NB4 (cell line): ENCODE results near the gene SIL1.

Source experiments
- MYC ChIP-seq: IDR thresholded peaks from 2 replicates; pipeline ENCODE4 v1.6.1; 2011; ENCODE audit warnings: low read depth, low read length
- POLR2A ChIP-seq: IDR thresholded peaks from 2 replicates; pipeline ENCODE4 v1.6.1; 2011; ENCODE audit warnings: mild to moderate bottlenecking; ENCODE audit not compliant: insufficient read length; ENCODE audit errors: extremely low read depth

DNA sequence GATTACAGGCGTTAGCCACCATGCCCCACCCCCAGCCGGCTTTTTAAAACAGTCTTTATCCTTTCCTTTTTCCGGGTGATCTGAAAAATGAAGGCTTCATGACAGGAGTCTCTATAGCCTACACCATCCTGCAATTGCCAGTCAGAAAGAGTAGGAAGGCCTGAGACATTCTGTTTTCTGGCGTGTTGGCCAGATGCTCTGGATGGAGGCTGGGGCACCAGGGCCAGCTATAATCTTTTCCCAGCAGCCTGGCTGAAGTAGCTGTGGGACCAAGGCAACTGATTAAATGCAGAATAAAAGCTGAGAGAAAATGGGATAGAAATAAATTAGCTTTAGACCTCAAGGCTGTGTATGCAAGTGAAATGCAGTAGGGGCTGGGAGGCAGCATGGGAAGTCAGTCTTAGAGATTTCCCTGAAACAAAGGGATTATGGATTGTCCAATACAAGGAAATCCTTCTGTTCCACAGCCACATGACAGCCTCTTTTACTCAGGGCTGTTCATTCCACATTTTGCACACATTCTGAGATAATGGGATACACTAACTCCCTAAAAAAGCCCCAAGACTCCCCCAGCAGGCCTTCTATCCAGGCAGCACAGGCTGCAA, 207.1 kb downstream of the SIL1 start:
- no peak for TF ChIP-seq POLR2A
- TF ChIP-seq MYC, result no peak
